Adrenal gland (tissue), 5 donors: ENCODE results near the gene GABARAPL1.

Source experiments
- CTCF ChIP-seq, 6 experiments: fragments of 450-650 bp in 4 of 6; fragments of 200-600 bp in 2 of 6; sonication (generic) in 1 of 6; IDR thresholded peaks; 1 replicate in 5 of 6; 2 replicates in 1 of 6; pipeline versions ENCODE4 v1.5.1 to v1.8.0; 2016 to 2021; ENCODE audit warnings: antibody characterized with exemption in 6 of 6, mild to moderate bottlenecking in 2 of 6, moderate library complexity in 1 of 6
- POLR2A ChIP-seq, 2 donors: fragments of 450-650 bp; IDR thresholded peaks; one replicate each; pipeline ENCODE4 v1.6.1; 2017; ENCODE audit warnings: antibody characterized with exemption in 2 of 2, mild to moderate bottlenecking in 2 of 2, moderate library complexity in 1 of 2
- donor health status: DM: no; HTN: no; CAD: no.

- TF ChIP-seq CTCF (IDR thresholded peaks at IDR 0.05) = no peak
- TF ChIP-seq POLR2A (IDR thresholded peaks at IDR 0.05) = no peak
These were observed 42.5 kb upstream of the GABARAPL1 start for GRCh38 chr12:10170216-10170615.
